HepG2 (cell line): Measurements from ENCODE around the gene VASH2. TPM values are rescaled to one million over a fixed set of nuclear protein-coding genes. Genes with fewer than 3 reads are reported as not detected.

Source experiments
- ATAC-seq: fragments of 200-7000 bp; cut with Tn5 transposase; 3 replicates; pipeline ENCODE4 v1.9.1; 2020; ENCODE audit warnings: mild to moderate bottlenecking, moderate library complexity
- BruUV-seq: library from RNA; stranded (reverse); fragments of 400-500 nt; replicated peaks from 2 replicates; lab custom pipeline; 2021; lab: Mats Ljungman, UMichigan
- CTCF ChIA-PET: fragments of 300-600 bp; formaldehyde crosslinking; extraction: SDS; loops from one replicate; lab custom pipeline; 2021; ENCODE audit warnings: low total read pairs, inconsistent platforms, low intra/inter-chr PET ratio; lab: Yijun Ruan, JAX
- POLR2A ChIA-PET: fragments of 350-600 bp; sonication (Branson Sonifier 250); formaldehyde crosslinking; loops from one replicate; lab custom pipeline; 2020; ENCODE audit warnings: antibody characterized with exemption, inconsistent platforms; lab: Yijun Ruan, JAX
- DNase-seq: peaks from one replicate; pipeline ENCODE4 v3.0.0-alpha.2; 2015; ENCODE audit warnings: low spot score
- FAIRE-seq: peaks from 3 replicates; lab custom pipeline; 2011; peaks lifted over from hg19 to GRCh38; lab: Jason Lieb, UNC
- H2AFZ ChIP-seq: one replicate; pipeline ENCODE4 v1.6.1; 2011; ENCODE audit warnings: low read length, inconsistent platforms
- H3K27ac ChIP-seq: fragments of 300-600 bp; 3 replicates; pipeline ENCODE4 v1.8.0; 2011; ENCODE audit warnings: mixed run types, mild to moderate bottlenecking, mixed read lengths, low read length, inconsistent platforms; ENCODE audit not compliant: insufficient read depth; ENCODE audit errors: extremely low read length
- H3K27me3 ChIP-seq, 2 experiments: fragments of 200-600 bp in 1 of 2; 2 replicates in 1 of 2; 3 replicates in 1 of 2; pipeline versions ENCODE4 v1.6.0 to v1.8.0; 2011; ENCODE audit warnings: low read length in 2 of 2, mild to moderate bottlenecking in 2 of 2, moderate library complexity in 2 of 2, inconsistent platforms in 1 of 2; ENCODE audit not compliant: insufficient read depth in 2 of 2, control insufficient read depth in 1 of 2
- H3K36me3 ChIP-seq, 2 experiments: fragments of 200-600 bp in 1 of 2; replicated peaks in 1 of 2; 2 replicates in 1 of 2; 3 replicates in 1 of 2; pipeline versions ENCODE4 v1.5.1 to v1.8.0; 2011; ENCODE audit warnings: low read length in 2 of 2, inconsistent platforms in 1 of 2; ENCODE audit not compliant: insufficient read depth in 2 of 2, control insufficient read depth in 1 of 2
- H3K4me1 ChIP-seq: 2 replicates; pipeline ENCODE4 v1.5.1; 2012; ENCODE audit warnings: low read length, inconsistent platforms; ENCODE audit not compliant: insufficient read depth
- H3K4me2 ChIP-seq: 2 replicates; pipeline ENCODE4 v1.6.0; 2011; ENCODE audit warnings: low read depth, low read length, inconsistent platforms
- H3K4me3 ChIP-seq, 3 experiments: fragments of 200-600 bp in 1 of 3; sonication (generic), shearing (Covaris generic) in 1 of 3; replicated peaks in 1 of 3; 2 replicates each; pipeline ENCODE4 v1.5.1; 2011 to 2016; ENCODE audit warnings: low read length in 3 of 3, inconsistent platforms in 2 of 3, low read depth in 2 of 3, mild to moderate bottlenecking in 2 of 3, control low read depth in 1 of 3, mixed read lengths in 1 of 3; ENCODE audit not compliant: insufficient read depth in 1 of 3
- H3K79me2 ChIP-seq: one replicate; pipeline ENCODE4 v1.6.1; 2011; ENCODE audit warnings: low read length, inconsistent platforms; ENCODE audit not compliant: insufficient read depth
- H3K9ac ChIP-seq: 2 replicates; pipeline ENCODE4 v1.6.0; 2011; ENCODE audit warnings: mild to moderate bottlenecking, low read depth, low read length, inconsistent platforms; ENCODE audit not compliant: insufficient read depth
- H3K9me3 ChIP-seq: 2 replicates; pipeline ENCODE4 v1.5.1; 2012; ENCODE audit warnings: mild to moderate bottlenecking, low read length
- H4K20me1 ChIP-seq: 2 replicates; pipeline ENCODE4 v1.6.0; 2011; ENCODE audit warnings: inconsistent platforms, mild to moderate bottlenecking, low read length, moderate library complexity; ENCODE audit not compliant: insufficient read depth
- CHD2 ChIP-seq: IDR thresholded peaks from 2 replicates; pipeline ENCODE4 v1.6.1; 2011; ENCODE audit warnings: low read depth, low read length, improper control_type of control experiment
- IKZF4 ChIP-seq: sonication (generic); formaldehyde crosslinking; IDR thresholded peaks from 2 replicates; pipeline ENCODE4 v1.5.1; 2020; ENCODE audit warnings: borderline replicate concordance, mild to moderate bottlenecking, low read depth, missing genetic modification reagents; ENCODE audit errors: not compliant biosample characterization
- KAT8 ChIP-seq: IDR thresholded peaks from 2 replicates; pipeline ENCODE4 v1.6.1; 2016; ENCODE audit warnings: missing genetic modification reagents, missing compliant biosample characterization
- POLR2AphosphoS2 ChIP-seq: IDR thresholded peaks from 2 replicates; pipeline ENCODE4 v1.6.1; 2011; ENCODE audit warnings: low read depth, low read length, improper control_type of control experiment
- REXO4 ChIP-seq: sonication (generic); formaldehyde crosslinking; IDR thresholded peaks from 2 replicates; pipeline ENCODE4 v1.8.0; 2022; ENCODE audit warnings: missing genetic modification reagents, mild to moderate bottlenecking, borderline replicate concordance
- RNF2 ChIP-seq: fragments of 450-650 bp; conservative IDR thresholded peaks from 2 replicates; pipeline ENCODE4 v1.6.1; 2016; ENCODE audit warnings: low read depth
- SIX1 ChIP-seq: sonication (generic); formaldehyde crosslinking; IDR thresholded peaks from 2 replicates; pipeline ENCODE4 v1.4.0; 2020; ENCODE audit warnings: missing genetic modification reagents, borderline replicate concordance
- SKI ChIP-seq: fragments of 450-650 bp; IDR thresholded peaks from one replicate; pipeline ENCODE4 v1.6.1; 2018; ENCODE audit warnings: mild to moderate bottlenecking; ENCODE audit not compliant: partially characterized antibody
- SUZ12 ChIP-seq: fragments of 150-350 bp; IDR thresholded peaks from 2 replicates; pipeline ENCODE4 v1.6.1; 2014; ENCODE audit warnings: low read depth, low read length
- TARDBP ChIP-seq: sonication (generic); formaldehyde crosslinking; IDR thresholded peaks from 2 replicates; pipeline ENCODE4 v1.8.0; 2022; ENCODE audit warnings: mild to moderate bottlenecking, missing genetic modification reagents
- TBX3 ChIP-seq: fragments of 450-650 bp; IDR thresholded peaks from 2 replicates; pipeline ENCODE4 v1.6.1; 2017; ENCODE audit warnings: antibody characterized with exemption, mild to moderate bottlenecking, inconsistent platforms, borderline replicate concordance
- U2AF1 ChIP-seq: fragments of 200-400 bp; formaldehyde crosslinking; optimal IDR thresholded peaks from 2 replicates; pipeline ENCODE3; 2017; ENCODE audit warnings: mild to moderate bottlenecking, low read depth, low read length
- ZFP36L1 ChIP-seq: sonication (generic); formaldehyde crosslinking; IDR thresholded peaks from 2 replicates; pipeline ENCODE4 v1.8.0; 2022; ENCODE audit warnings: mild to moderate bottlenecking, missing genetic modification reagents, moderate library complexity
- ZFP36L2 ChIP-seq: sonication (generic); formaldehyde crosslinking; IDR thresholded peaks from 2 replicates; pipeline ENCODE4 v1.4.0; 2020; ENCODE audit warnings: missing genetic modification reagents
- ZNF337 ChIP-seq: sonication (generic); formaldehyde crosslinking; IDR thresholded peaks from 2 replicates; pipeline ENCODE4 v1.5.1; 2020; ENCODE audit warnings: missing genetic modification reagents, low read depth, mild to moderate bottlenecking, borderline replicate concordance
- ZNF34 ChIP-seq: sonication (generic); formaldehyde crosslinking; IDR thresholded peaks from 2 replicates; pipeline ENCODE4 v1.4.0; 2020; ENCODE audit warnings: mild to moderate bottlenecking, missing genetic modification reagents, borderline replicate concordance
- ZNF598 ChIP-seq: sonication (generic); formaldehyde crosslinking; IDR thresholded peaks from 2 replicates; pipeline ENCODE4 v1.5.1; 2020; ENCODE audit warnings: mild to moderate bottlenecking, missing genetic modification reagents, borderline replicate concordance
- WGBS: methylation state at CpG from one replicate; pipeline ENCODE4 v1.1.6; 2017; ENCODE audit warnings: low lambda C conversion rate; 5-methylcytosine and 5-hydroxymethylcytosine counted together
- in situ Hi-C: cut with HindIII; loops from 2 replicates; pipeline ENCODE4 v1.10.0; 2017; ENCODE audit warnings: low pct_unique_long_range_greater_than_20kb; ENCODE audit not compliant: extremely low pct_ligation_motif_present
- intact Hi-C: fragments of 100-400 bp; cut with micrococcal nuclease; formaldehyde crosslinking; loops from one replicate; pipeline ENCODE4 v1.10.0; 2022; ENCODE audit not compliant: unreplicated experiment
- polyA plus RNA-seq, 8 experiments: library from polyadenylated mRNA; depleted of rRNA in 3 of 8; stranded (reverse) in 7 of 8; unstranded in 1 of 8; fragments of >200 nt; fragmentation: Illumina TruSeq in 4 of 8; extraction: Trizol in 4 of 8; gene quantifications; 2 replicates each; pipeline versions ENCODE4 v1.2.1 to v1.2.3, GENCODE V29; 2011 to 2016; ENCODE audit warnings: low read depth in 4 of 8, missing spikeins in 1 of 8, mixed read lengths in 1 of 8; ENCODE audit not compliant: insufficient read depth in 1 of 8
- total RNA-seq, 5 experiments: library from RNA; depleted of rRNA; stranded (reverse); fragments of >200 nt; fragmentation: Illumina TruSeq; extraction: Trizol; gene quantifications; 2 replicates each; pipeline ENCODE4 v1.2.3, GENCODE V29; 2016; ENCODE audit warnings: low read depth in 1 of 5
- TF ChIP-seq, protein P1 (sequence below): sonication (generic); formaldehyde crosslinking; IDR thresholded peaks from 2 replicates; pipeline ENCODE4 v1.5.1; 2020; ENCODE audit warnings: mild to moderate bottlenecking, missing genetic modification reagents, moderate library complexity
- TF ChIP-seq, protein P2 (sequence below): sonication (generic); formaldehyde crosslinking; IDR thresholded peaks from 2 replicates; pipeline ENCODE4 v1.5.0; 2020; ENCODE audit warnings: mild to moderate bottlenecking, missing genetic modification reagents

The VASH2 gene
- total and polyA plus RNA-seq, 2 of the 13 experiments (the other 11 are each of a cell fraction or from before 2014, with no cell fraction given), result 0.44 to 1.00 TPM

DNA sequence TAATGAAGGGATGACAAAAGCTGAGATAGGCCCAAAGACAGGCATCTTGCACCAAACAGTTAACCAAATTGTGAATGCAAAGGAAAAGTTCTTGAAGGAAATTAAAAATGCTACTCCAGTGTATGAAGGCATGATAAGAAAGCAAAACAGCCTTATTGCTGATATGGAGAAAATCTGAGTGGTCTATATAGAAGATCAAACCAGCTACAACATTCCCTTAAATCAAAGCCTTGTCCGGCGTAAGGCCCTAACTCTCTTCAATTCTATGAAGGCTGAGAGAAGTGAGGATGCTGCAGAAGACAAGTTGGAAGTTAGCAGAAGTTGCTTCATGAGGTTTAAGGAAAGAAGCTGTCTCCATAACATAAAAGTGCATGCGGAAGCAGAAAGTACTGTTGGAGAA lies 69.7 kb downstream of the VASH2 start:
- H2AFZ ChIP-seq, result no peak overlapping the region
- H3K9me3 ChIP-seq, result peaks cover 2% of the 10 kb centered on the region; the same call in 1 of the 2 replicates
- peaks cover 2% of the 10 kb centered on the region for H3K79me2 ChIP-seq
- TF ChIP-seq REXO4 (no peak), ZNF34 (CRISPR knock-in tag) (no peak), ZFP36L1 (CRISPR knock-in tag) (no peak), ZNF598 (CRISPR knock-in tag) (no peak), ZFP36L2 (CRISPR knock-in tag) (no peak), TBX3 (no peak), TARDBP (no peak), U2AF1 (no peak), SUZ12 (no peak), RNF2 (no peak), KAT8 (CRISPR knock-in tag) (no peak), ZNF337 (no peak), CHD2 (no peak), POLR2AphosphoS2 (no peak), IKZF4 (CRISPR knock-in tag) (no peak), SIX1 (CRISPR knock-in tag) (no peak), SKI (no peak)
- TF ChIP-seq, protein P1, sequence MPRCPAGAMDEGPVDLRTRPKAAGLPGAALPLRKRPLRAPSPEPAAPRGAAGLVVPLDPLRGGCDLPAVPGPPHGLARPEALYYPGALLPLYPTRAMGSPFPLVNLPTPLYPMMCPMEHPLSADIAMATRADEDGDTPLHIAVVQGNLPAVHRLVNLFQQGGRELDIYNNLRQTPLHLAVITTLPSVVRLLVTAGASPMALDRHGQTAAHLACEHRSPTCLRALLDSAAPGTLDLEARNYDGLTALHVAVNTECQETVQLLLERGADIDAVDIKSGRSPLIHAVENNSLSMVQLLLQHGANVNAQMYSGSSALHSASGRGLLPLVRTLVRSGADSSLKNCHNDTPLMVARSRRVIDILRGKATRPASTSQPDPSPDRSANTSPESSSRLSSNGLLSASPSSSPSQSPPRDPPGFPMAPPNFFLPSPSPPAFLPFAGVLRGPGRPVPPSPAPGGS, result no peak
- TF ChIP-seq, protein P2, sequence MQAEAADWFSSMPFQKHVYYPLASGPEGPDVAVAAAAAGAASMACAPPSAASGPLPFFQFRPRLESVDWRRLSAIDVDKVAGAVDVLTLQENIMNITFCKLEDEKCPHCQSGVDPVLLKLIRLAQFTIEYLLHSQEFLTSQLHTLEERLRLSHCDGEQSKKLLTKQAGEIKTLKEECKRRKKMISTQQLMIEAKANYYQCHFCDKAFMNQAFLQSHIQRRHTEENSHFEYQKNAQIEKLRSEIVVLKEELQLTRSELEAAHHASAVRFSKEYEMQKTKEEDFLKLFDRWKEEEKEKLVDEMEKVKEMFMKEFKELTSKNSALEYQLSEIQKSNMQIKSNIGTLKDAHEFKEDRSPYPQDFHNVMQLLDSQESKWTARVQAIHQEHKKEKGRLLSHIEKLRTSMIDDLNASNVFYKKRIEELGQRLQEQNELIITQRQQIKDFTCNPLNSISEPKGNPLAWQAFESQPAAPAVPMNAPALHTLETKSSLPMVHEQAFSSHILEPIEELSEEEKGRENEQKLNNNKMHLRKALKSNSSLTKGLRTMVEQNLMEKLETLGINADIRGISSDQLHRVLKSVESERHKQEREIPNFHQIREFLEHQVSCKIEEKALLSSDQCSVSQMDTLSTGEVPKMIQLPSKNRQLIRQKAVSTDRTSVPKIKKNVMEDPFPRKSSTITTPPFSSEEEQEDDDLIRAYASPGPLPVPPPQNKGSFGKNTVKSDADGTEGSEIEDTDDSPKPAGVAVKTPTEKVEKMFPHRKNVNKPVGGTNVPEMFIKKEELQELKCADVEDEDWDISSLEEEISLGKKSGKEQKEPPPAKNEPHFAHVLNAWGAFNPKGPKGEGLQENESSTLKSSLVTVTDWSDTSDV (CRISPR knock-in tag), result no peak
- no peaks in the 10 kb centered on the region for H4K20me1 ChIP-seq
- H3K9ac ChIP-seq, result no peak overlapping the region
- H3K27ac ChIP-seq, result no peak overlapping the region
- no peak overlapping the region for H3K4me3 ChIP-seq
- in situ Hi-C loops, result no loop called here
- DNase-seq, result no peak
- POLR2A ChIA-PET, result no interaction called here
- WGBS, result 79% methylated on average over 3 of the region's 3 CpGs
- H3K36me3 ChIP-seq, result no peaks in the 10 kb centered on the region
- H3K4me1 ChIP-seq, result peaks cover 13% of the 10 kb centered on the region
- intact Hi-C loops, result no loop called here
- no TSS peak for BruUV-seq
- CTCF ChIA-PET, result no interaction called here
- H3K27me3 ChIP-seq, result peaks cover 0 to 3% of the 10 kb centered on the region in 2 experiments; a peak in 1 of 5 replicates
- ATAC-seq, result no peak
- no peak for FAIRE-seq
- H3K4me2 ChIP-seq, result no peak overlapping the region
